Measurements from ENCODE around the gene PTX3. TPM values are rescaled to one million over a fixed set of nuclear protein-coding genes. Genes with fewer than 3 reads are reported as not detected.

The PTX3 gene
- total RNA-seq, 5 donors from 2014 or later (not counting 1 experiment from before 2014, with no cell fraction given) = 0.18 to 0.25 (median 0.20) TPM; not detected in 2

DNA sequence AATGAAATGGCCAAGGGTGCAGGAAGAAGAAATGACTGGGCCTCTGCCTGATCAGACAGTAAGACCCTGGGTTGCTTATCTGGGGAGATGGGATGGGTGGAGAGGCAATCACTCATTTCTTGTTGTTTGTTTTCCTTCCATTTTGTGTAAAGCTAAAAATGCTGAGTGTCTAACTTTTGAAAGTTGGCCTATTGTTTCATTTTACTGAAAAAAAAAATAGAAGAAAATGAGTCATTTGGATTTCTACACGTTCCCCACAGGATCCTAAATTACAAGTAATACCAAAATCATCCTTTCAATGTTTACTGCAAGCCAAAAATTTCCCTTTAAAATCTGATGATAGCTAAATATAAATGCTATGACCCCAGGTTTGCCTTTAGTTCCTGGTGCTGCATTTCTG, 30.6 kb downstream of the PTX3 start:
- H3K9me3 Mint-ChIP-seq = no peaks in the 10 kb centered on the region
- no CpG with 5 or more reads among the region's 1 CpG for whole genome bisulfite sequencing (ENCODE audit: insufficient coverage)
- Histone ChIP-seq H3K27me3 (replicated peaks in 1 of 2; ENCODE audit: control insufficient read depth in 2 of 2, extremely low read depth in 1 of 2, insufficient read depth in 2 of 2, low read length in 1 of 2) (no peaks in the 10 kb centered on the region), H3K36me3 (ENCODE audit: control insufficient read depth in 2 of 2, extremely low read depth in 1 of 2, insufficient read depth in 1 of 2, low read length in 1 of 2) (no peaks in the 10 kb centered on the region), H3K4me1 (ENCODE audit: control insufficient read depth in 1 of 2, extremely low read depth in 1 of 2, insufficient read depth in 2 of 2, low read length in 2 of 2) (no peaks in the 10 kb centered on the region), H3K9me3 (no peaks in the 10 kb centered on the region), H3K4me3 (ENCODE audit: control insufficient read depth in 1 of 2, extremely low read depth in 1 of 2, low read length in 1 of 2) (no peak overlapping the region), H3K27ac (ENCODE audit: low read length) (no peak overlapping the region)
- H3K4me3 Mint-ChIP-seq = no peak overlapping the region
- peaks cover 2 to 9% of the 10 kb centered on the region in 2 donors for H3K27me3 Mint-ChIP-seq
- no peaks in the 10 kb centered on the region for H3K4me1 Mint-ChIP-seq
- DNase-seq (no peak), ATAC-seq (replicated peaks in 1 of 4) (no peak)
- ChIA-PET POLR2A (no interaction called here), CTCF (no interaction called here)
- no peaks in the 10 kb centered on the region for H3K36me3 Mint-ChIP-seq
- no peak overlapping the region for H3K27ac Mint-ChIP-seq

DNA sequence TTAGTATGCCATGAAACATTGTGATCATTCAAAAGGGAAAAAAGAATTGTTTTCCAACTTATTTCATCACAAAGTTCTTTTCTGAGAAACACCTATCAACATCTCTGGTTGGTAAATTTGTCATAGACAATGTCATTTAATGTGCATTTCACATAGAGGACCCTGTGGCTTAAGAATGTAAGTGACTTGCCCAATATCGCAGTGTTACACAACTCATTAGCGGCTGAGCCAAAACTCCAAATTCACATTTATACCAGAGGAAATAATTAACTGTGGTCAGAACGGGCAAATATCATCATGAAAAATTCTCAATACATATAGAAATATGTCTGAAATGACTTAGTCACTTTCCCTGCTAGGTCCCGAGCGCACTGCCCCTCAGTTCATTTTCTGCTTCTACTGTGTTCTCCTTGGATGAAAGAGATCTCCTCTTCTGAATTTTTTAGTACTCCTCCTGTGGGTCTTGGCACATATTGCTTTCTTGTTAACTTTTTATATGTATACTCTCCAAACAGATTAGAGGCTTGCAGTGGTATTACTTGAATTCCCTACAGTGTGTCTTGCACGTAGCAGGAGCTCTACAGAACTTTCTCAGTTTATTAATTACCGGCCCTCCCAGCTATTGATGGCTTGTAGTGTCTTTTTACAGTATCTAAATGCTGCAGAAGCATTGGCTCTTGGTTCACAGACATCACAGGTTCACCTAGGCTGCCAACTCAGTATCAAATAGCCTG, 33.1 kb downstream of the PTX3 start:
- Histone ChIP-seq H3K36me3 (ENCODE audit: control insufficient read depth in 2 of 2, extremely low read depth in 1 of 2, insufficient read depth in 1 of 2, low read length in 1 of 2) (no peaks in the 10 kb centered on the region), H3K4me3 (ENCODE audit: control insufficient read depth in 1 of 2, extremely low read depth in 1 of 2, low read length in 1 of 2) (no peak overlapping the region), H3K27me3 (replicated peaks in 1 of 2; ENCODE audit: control insufficient read depth in 2 of 2, extremely low read depth in 1 of 2, insufficient read depth in 2 of 2, low read length in 1 of 2) (no peaks in the 10 kb centered on the region), H3K4me1 (ENCODE audit: control insufficient read depth in 1 of 2, extremely low read depth in 1 of 2, insufficient read depth in 2 of 2, low read length in 2 of 2) (no peaks in the 10 kb centered on the region), H3K27ac (ENCODE audit: low read length) (no peak overlapping the region), H3K9me3 (no peaks in the 10 kb centered on the region)
- DNase-seq = no peak
- peaks cover 0 to 6% of the 10 kb centered on the region in 2 donors for H3K27me3 Mint-ChIP-seq
- 80% methylated on average over 1 of the region's 7 CpGs for WGBS (ENCODE audit: insufficient coverage)
- CTCF ChIA-PET = no interaction called here
- no peaks in the 10 kb centered on the region for H3K4me1 Mint-ChIP-seq
- H3K36me3 Mint-ChIP-seq = no peaks in the 10 kb centered on the region
- POLR2A ChIA-PET = no interaction called here
- no peak overlapping the region for H3K4me3 Mint-ChIP-seq
- ATAC-seq (replicated peaks in 1 of 4) = no peak
- H3K27ac Mint-ChIP-seq = no peak overlapping the region
- no peaks in the 10 kb centered on the region for H3K9me3 Mint-ChIP-seq

GRCh38 chr3:157471064-157471463, 34.4 kb downstream of the PTX3 start:
- Histone ChIP-seq H3K4me3 (ENCODE audit: control insufficient read depth in 1 of 2, extremely low read depth in 1 of 2, low read length in 1 of 2) (no peak overlapping the region), H3K9me3 (no peaks in the 10 kb centered on the region), H3K27ac (ENCODE audit: low read length) (no peak overlapping the region), H3K27me3 (replicated peaks in 1 of 2; ENCODE audit: control insufficient read depth in 2 of 2, extremely low read depth in 1 of 2, insufficient read depth in 2 of 2, low read length in 1 of 2) (no peaks in the 10 kb centered on the region), H3K4me1 (ENCODE audit: control insufficient read depth in 1 of 2, extremely low read depth in 1 of 2, insufficient read depth in 2 of 2, low read length in 2 of 2) (no peaks in the 10 kb centered on the region), H3K36me3 (ENCODE audit: control insufficient read depth in 2 of 2, extremely low read depth in 1 of 2, insufficient read depth in 1 of 2, low read length in 1 of 2) (no peaks in the 10 kb centered on the region)
- Mint-ChIP-seq H3K4me1 (no peaks in the 10 kb centered on the region), H3K9me3 (no peaks in the 10 kb centered on the region), H3K27me3 (peaks cover 0 to 6% of the 10 kb centered on the region in 2 donors), H3K4me3 (no peak overlapping the region), H3K36me3 (no peaks in the 10 kb centered on the region), H3K27ac (no peak overlapping the region)
- ChIA-PET POLR2A (no interaction called here), CTCF (no interaction called here)
- DNase-seq = no peak
- no CpG with 5 or more reads among the region's 1 CpG for WGBS (ENCODE audit: insufficient coverage)
- ATAC-seq (replicated peaks in 1 of 4) = no peak

GRCh38 chr3:157472648-157473047, 36.0 kb downstream of the PTX3 start:
- Histone ChIP-seq H3K4me1 (ENCODE audit: control insufficient read depth in 1 of 2, extremely low read depth in 1 of 2, insufficient read depth in 2 of 2, low read length in 2 of 2) (no peaks in the 10 kb centered on the region), H3K27me3 (replicated peaks in 1 of 2; ENCODE audit: control insufficient read depth in 2 of 2, extremely low read depth in 1 of 2, insufficient read depth in 2 of 2, low read length in 1 of 2) (no peaks in the 10 kb centered on the region), H3K36me3 (ENCODE audit: control insufficient read depth in 2 of 2, extremely low read depth in 1 of 2, insufficient read depth in 1 of 2, low read length in 1 of 2) (no peaks in the 10 kb centered on the region), H3K9me3 (no peaks in the 10 kb centered on the region), H3K27ac (ENCODE audit: low read length) (no peak overlapping the region), H3K4me3 (ENCODE audit: control insufficient read depth in 1 of 2, extremely low read depth in 1 of 2, low read length in 1 of 2) (no peak overlapping the region)
- H3K36me3 Mint-ChIP-seq = no peaks in the 10 kb centered on the region
- ChIA-PET POLR2A (no interaction called here), CTCF (interaction anchor here (0.7 to 0.9 kb wide), 2 partner anchors 9 to 342 kb away, joined by 3 to 4 read pairs; no protein-coding TSS in a partner anchor)
- H3K27me3 Mint-ChIP-seq = no peaks in the 10 kb centered on the region
- no peaks in the 10 kb centered on the region for H3K4me1 Mint-ChIP-seq
- no CpG with 5 or more reads among the region's 1 CpG for WGBS (ENCODE audit: insufficient coverage)
- H3K27ac Mint-ChIP-seq = no peak overlapping the region
- H3K9me3 Mint-ChIP-seq = no peaks in the 10 kb centered on the region
- DNase-seq = no peak
- no peak overlapping the region for H3K4me3 Mint-ChIP-seq
- no peak for ATAC-seq (replicated peaks in 1 of 4)

DNA sequence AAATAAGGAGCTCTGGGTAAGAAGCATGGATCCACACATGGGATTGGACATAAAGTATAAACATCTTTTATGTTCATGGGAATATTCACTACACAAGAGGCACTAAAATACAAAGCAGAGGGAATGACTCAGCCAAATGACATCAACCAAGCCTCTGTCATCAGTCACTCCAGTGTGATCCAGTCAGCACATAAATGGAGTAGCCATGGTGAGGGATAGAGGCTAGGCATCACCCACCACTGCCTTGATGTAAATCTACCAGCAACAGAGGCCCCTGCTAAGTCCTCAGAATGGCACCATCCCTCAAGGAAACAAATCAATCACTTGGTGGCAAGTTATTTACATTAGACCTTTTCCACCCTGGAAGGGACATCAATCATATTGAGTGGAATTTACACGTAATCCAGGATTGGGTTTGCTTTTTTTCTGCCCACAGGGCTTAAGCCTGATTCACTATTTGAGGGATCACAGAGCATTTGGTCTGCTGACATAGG, 39.3 kb downstream of the PTX3 start:
- 83% methylated on average over 1 of the region's 1 CpG for WGBS (ENCODE audit: insufficient coverage)
- Mint-ChIP-seq H3K36me3 (no peaks in the 10 kb centered on the region), H3K4me3 (no peak overlapping the region), H3K4me1 (no peaks in the 10 kb centered on the region), H3K9me3 (no peaks in the 10 kb centered on the region), H3K27ac (no peak overlapping the region), H3K27me3 (peaks cover 0 to 3% of the 10 kb centered on the region in 2 donors)
- no peaks in the 10 kb centered on the region for H3K27me3 ChIP-seq (replicated peaks in 1 of 2; ENCODE audit: control insufficient read depth in 2 of 2, extremely low read depth in 1 of 2, insufficient read depth in 2 of 2, low read length in 1 of 2)
- no peaks in the 10 kb centered on the region for H3K9me3 ChIP-seq
- H3K4me3 ChIP-seq (ENCODE audit: control insufficient read depth in 1 of 2, extremely low read depth in 1 of 2, low read length in 1 of 2) = no peak overlapping the region
- H3K36me3 ChIP-seq (ENCODE audit: control insufficient read depth in 2 of 2, extremely low read depth in 1 of 2, insufficient read depth in 1 of 2, low read length in 1 of 2) = no peaks in the 10 kb centered on the region
- ATAC-seq (replicated peaks in 1 of 4) (no peak), DNase-seq (no peak)
- ChIA-PET POLR2A (no interaction called here), CTCF (no interaction called here)
- H3K27ac ChIP-seq (ENCODE audit: low read length) = no peak overlapping the region
- H3K4me1 ChIP-seq (ENCODE audit: control insufficient read depth in 1 of 2, extremely low read depth in 1 of 2, insufficient read depth in 2 of 2, low read length in 2 of 2) = no peaks in the 10 kb centered on the region

DNA sequence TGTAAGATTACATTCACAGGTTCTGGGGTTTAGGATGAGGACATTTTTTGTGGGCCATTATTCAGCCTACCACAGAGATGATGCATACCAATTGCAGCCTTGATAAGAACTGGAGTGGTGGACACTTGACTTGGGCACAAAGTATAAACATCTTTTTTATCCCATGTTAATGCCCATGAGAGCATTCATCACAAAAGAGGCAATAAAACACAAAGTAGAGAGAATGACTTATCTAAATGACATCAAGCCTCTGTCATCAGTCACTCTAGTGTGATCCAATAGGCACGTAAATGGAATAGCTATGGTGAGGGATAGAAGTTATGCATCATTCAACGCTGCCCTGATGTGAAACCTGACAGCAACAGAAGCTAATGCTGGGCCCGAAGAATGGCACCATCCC, 40.8 kb downstream of the PTX3 start:
- H3K36me3 Mint-ChIP-seq = no peaks in the 10 kb centered on the region
- H3K9me3 ChIP-seq = no peaks in the 10 kb centered on the region
- no peak overlapping the region for H3K27ac ChIP-seq (ENCODE audit: low read length)
- H3K27ac Mint-ChIP-seq = no peak overlapping the region
- CTCF ChIA-PET = no interaction called here
- no peak overlapping the region for H3K4me3 ChIP-seq (ENCODE audit: control insufficient read depth in 1 of 2, extremely low read depth in 1 of 2, low read length in 1 of 2)
- no peaks in the 10 kb centered on the region for H3K9me3 Mint-ChIP-seq
- no peak overlapping the region for H3K4me3 Mint-ChIP-seq
- POLR2A ChIA-PET = no interaction called here
- no peaks in the 10 kb centered on the region for H3K36me3 ChIP-seq (ENCODE audit: control insufficient read depth in 2 of 2, extremely low read depth in 1 of 2, insufficient read depth in 1 of 2, low read length in 1 of 2)
- no peak for DNase-seq
- H3K27me3 Mint-ChIP-seq = peaks cover under 1 to 3% of the 10 kb centered on the region in 2 donors
- H3K4me1 Mint-ChIP-seq = no peaks in the 10 kb centered on the region
- H3K27me3 ChIP-seq (replicated peaks in 1 of 2; ENCODE audit: control insufficient read depth in 2 of 2, extremely low read depth in 1 of 2, insufficient read depth in 2 of 2, low read length in 1 of 2) = no peaks in the 10 kb centered on the region
- WGBS (ENCODE audit: insufficient coverage) = no CpG with 5 or more reads among the region's 3 CpGs
- no peak for ATAC-seq (replicated peaks in 1 of 4)
- no peaks in the 10 kb centered on the region for H3K4me1 ChIP-seq (ENCODE audit: control insufficient read depth in 1 of 2, extremely low read depth in 1 of 2, insufficient read depth in 2 of 2, low read length in 2 of 2)

All from T-cell (primary cell).